DMS114 treated with DMSO at 0.1 percent for 48 hours (cell line): Measurements from ENCODE around the gene DGCR6L.
"Not testable (repeated sequence)": the region's sequence is repeated elsewhere in the genome, so short reads cannot be mapped to it uniquely, and the experiment has no call there.

Source experiments
- DNase-seq: peaks from one replicate; lab custom pipeline; 2025; ENCODE audit not compliant: unreplicated experiment; lab: John Stamatoyannopoulos, UW

DGCR6L gene

DNA sequence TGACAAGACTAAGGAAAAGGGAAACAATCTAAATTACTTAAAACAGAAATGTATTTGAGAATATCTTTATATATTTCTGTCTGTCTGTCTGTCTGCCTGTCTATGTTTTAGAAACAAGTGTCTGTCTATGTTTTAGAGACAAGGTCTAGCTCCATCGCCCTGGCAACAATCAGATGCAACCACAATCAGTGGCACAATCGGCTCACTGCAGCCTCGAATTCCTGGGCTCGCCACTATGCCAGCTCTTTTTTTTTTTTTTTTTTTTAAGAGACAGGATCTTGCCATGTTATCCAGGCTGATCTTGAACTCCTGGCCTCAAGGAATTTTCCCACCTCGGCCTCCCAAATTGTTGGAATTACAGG is 8.7 kb upstream of the DGCR6L start:
- DNase-seq = not testable (repeated sequence)

DNA sequence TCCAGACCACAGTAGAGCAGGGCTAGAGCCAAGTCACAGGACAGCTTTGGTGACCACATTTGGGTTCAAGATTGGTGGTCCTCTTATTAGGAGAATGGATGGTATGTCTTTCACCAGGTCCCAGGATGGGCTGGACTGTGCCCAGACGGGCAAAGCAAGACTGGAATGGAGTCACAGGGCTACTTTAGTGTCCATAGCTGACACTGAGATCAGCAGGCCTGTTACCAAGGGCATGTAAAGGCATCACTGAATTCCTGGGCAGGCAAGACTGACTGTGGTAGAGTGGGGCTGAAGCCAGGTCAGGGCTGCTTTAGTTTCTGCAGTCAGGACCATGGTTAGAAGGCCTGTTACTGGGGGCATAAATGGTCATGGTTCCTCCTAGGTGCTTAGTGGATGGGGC is 6.1 kb upstream of the DGCR6L start:
- not testable (repeated sequence) for DNase-seq

DNA sequence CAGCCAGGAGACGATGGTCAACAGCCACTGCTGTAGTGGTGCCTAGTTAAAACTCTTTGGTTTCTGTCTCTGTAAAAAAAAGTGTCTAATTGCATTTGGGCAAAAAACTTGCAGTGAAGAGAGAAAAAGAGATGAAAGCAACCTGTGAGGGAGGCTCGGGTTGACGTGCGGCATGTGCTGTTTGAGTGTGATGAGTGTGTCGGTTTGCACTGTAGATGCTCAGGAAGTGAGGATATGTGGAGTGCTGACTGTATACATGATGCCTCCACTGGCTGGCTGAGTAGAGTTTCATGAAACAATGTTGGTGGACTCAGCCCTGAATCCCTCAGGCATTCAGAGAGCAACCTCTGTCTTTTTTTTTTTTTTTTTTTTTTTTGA is 4.3 kb upstream of the DGCR6L start:
- no peak for DNase-seq

DNA sequence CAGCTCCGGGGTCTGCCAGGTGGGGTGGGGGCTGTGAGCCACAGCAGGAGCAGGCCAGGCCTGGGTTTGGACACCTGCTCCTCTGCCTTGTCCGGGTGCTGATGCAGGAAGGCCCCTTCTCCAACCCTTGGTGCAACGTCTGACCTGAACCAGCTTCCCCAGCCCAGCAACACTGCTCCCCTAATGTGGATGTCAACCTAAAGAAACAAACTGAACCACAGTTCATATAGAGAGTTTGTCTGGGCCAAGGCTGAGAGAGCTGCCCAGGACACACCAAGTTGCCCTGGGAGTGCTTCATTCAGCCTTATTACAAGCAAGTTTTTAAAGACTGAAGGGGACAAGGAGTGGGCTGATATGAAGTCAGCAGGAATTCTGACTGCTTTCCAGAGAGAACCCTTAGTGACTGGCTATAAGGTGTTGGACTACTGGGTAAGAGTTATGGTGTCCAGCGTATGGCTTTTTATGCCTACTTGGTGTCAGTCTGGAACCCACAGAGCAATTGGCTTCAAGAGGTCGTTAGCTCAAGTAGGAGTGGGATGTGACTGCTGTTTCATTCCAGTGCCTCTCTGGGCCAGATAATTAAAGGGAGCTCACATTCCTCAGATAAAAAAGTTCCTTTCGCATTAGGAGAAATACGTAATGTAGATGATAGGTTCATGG is 1.8 kb upstream of the DGCR6L start:
- DNase-seq = not testable (repeated sequence)

DNA sequence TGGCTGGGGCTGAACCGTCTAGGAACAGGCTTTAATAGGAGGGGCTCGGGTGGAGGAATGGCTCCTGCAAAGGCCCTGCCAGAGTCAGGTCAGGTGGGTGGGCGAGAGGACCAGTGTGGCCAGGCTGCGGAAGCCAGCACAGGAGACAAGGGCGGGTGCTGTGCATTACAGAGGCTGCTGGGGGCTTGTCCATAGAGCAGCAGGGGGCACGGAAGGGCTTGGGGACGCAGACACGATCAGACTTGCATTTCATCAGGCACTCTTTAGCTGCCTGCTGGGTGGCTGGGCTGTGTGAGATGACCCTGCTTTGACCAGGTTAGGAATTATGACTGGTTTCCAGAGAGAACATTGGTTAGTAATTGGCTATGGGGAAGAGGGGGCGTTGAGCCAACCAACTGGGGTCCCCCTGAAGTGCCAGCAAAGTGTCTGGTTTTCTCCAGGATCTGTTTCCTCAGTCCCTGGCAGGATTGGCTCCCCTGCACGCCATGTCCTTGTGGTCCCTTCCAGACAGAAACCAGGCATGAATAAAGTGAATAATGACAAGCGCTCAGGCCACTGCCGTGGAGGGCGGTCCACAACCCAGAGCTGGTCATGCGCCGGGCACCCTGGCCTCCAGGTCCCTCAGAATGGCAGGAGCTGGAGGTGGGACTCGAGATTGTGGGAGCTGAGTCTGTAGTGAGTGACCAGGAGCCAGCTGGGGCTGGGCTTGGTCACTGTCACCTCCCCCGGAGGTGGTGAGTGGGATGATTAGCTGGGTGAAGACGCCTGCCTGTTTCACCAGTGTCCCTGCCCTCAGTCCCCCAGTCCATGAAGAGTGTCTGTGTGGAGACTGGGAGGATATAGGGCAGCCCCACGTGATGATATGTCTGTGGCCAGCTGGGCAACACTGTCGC is 1.0 kb upstream of the DGCR6L start:
- DNase-seq = not testable (repeated sequence)

DNA sequence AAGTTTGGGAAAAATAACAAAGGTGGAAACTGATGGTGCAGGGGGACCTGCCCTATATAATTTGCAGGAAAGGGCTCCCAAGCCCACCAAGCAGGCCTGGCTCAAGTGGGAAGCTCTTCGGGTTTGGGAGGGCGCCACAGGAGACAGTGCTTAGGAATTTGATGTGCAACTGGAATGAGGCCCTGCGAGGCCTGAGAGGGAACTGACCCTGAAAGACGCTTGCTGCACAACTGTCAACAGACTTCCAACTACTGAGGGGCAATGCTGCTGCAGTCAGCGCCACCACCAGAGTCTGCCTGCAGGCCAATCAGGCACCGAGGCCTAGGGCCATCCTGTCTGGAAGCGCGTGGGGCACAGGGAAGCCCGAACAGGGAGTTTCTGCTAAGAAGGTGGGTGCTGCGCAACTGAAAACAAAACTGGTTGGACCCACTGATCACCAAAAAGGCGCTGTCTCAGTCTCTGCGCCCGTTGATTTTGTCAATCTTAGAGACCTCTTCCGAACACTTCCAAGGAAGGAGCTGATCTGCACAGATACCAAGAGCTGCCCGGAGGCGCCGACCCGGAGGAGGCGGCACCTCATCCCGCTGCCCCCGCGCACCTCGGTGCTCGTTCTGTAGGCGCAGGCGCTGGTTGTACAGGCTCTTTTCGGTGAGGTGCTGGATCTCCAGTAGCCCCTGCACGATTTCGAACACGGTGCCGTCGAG is 667 bp downstream of the DGCR6L start:
- no peak for DNase-seq

DNA sequence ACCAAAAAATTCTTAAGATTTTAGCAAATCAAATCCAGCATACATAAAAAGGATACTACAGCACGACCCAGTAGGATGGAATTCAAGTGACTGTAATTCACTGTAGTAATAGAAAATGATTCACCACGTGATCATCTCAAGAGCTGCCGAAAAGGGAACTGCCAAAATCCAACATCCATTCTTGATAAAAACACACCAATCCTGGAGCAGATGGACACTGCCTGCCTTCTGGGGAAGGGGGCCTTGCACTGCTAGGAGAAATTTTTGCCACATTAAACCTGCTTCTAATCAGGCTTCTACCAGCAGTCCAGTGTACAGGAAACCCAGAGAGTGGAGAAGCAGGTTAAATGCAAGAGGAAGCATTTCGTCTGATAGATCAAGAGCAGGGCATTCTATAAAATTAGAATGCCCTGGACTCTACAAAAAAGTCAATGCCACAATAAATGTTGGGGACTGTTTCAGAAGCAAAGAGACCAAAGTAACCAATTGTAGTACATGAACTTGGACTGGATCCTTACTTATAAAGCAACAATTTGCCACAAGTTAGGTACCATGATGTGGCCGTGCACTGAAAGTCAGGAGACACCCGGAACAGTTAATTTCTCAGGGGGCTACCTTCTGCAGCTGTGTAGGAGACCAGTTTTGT is 1.7 kb downstream of the DGCR6L start:
- DNase-seq = not testable (repeated sequence)

DNA sequence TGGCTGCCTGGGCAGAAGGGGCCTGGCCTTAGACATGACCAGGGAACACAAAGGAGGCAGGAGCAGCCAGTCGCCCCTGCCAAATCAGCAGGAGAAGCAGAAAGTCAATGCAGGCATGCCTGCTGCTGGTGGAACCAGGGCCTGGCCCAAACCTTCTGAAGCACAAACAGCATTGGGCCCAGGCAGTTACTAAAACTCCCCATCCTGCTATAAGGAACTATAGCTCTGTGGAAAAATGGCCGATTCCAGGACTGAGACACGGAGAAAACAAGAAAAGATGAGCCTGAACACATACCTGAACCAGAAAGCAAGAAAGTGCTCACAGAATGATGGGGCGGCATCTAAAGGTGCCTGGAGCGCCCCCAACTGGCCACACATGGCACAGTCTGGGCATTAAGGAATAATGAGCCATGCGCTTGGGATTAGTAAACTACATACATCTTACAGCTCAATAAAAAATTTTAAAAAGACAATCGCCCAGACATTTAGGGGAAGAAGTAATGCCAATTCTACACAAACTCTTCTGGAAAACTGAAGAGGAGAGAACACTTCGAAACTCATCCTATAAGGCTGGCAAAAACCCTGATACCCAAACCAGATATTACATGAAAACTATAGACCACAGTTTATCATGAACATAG is 2.3 kb downstream of the DGCR6L start:
- DNase-seq = not testable (repeated sequence)

DNA sequence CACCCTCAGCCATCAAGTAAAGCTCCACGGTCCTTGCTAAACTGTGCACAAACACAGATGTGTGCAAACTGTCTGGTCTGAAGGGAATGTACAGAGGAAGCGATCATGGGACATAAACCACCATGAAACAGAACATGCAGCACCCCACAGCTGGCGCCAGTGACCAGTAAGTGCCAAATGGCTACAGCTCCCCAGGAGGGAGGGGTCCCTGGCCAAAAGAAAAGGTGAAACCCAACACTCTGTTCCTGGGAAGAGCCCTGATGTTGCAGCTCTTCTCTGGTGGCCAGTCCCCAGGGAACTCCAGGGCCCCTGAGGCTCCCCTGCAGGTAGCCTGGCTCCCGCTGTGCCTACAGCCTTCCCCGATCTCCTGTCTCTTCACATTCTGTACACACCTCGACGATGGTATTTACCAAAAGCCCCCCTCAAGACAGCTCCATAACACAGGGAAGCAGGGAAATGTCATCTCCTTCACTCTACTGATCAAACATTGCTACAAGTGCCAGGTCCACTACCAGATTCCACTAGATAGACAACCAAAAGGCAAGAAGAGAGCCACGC is 2.9 kb downstream of the DGCR6L start:
- no peak for DNase-seq

DNA sequence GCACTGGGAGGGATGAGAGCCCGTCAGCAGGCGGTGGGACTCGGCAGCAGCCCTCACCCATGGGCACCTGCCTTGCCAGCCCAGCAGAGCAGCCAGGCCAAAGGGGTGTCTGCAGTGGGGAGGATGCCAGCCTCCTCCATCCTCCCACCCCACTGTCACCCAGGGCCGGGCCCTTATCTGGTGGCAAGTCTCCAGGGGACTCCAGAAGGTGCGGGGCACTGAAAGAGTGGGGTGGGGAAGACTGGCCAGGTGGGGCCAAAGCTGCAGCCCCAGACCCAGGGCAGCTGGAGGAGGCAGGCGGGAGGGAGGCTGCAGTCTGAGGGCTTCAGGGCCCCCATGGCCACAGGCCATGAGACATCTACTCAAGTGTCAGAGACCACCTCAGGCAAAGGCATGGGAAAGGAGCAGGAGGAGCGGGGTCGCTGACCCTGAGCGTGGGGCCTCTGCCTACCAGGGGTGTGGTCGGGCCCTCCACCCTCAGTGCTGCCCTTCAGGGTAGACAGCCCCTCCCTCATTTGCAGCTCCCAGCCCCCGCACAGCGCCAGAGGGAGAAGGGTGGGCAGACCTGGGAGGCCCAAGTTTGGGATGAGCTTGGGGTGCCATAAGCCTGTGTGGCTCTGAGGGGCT is 3.5 kb downstream of the DGCR6L start:
- DNase-seq = no peak

DNA sequence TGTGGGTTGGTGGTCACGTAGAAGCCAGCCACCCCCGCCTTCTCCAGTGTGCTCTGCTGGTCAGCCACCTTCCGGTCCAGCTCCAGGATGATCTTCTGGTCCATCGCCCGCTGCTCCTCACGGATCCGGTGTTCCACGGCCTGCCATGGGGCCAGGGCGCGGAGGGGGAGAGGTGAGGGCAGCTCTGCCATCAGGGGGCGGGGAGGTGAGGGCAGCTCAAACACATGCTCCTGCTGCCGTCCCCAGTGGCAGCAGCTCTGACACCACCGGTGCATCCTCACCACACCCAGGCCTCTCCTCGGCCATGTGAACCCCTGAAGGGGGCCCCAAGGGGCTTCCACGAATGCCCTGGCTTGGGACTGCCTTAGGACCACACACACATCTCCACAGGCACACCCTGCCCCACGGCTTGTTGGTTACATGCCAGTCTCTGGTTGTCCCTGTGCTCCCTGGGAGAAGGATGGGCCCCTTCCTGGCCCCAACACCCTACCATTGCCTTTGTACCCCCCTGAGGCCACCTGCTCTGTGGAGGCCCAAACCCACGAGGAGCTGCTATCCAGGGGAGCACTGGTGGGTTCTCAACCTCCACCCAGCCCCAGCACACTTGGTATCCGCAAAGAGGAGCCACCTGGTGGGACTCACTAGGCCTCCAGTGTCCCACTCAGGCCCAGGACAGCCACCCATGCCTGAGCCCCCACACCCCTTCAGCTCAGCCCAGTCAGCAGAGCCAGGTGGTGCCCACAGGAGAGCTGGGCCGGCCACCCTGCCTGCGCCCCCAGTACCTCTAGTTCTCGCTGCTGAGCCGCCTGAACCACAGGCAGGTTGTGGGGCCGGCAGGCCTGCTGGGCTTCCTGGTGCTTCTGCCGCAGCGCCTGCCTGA is 4.3 kb downstream of the DGCR6L start:
- DNase-seq = no peak

DNA sequence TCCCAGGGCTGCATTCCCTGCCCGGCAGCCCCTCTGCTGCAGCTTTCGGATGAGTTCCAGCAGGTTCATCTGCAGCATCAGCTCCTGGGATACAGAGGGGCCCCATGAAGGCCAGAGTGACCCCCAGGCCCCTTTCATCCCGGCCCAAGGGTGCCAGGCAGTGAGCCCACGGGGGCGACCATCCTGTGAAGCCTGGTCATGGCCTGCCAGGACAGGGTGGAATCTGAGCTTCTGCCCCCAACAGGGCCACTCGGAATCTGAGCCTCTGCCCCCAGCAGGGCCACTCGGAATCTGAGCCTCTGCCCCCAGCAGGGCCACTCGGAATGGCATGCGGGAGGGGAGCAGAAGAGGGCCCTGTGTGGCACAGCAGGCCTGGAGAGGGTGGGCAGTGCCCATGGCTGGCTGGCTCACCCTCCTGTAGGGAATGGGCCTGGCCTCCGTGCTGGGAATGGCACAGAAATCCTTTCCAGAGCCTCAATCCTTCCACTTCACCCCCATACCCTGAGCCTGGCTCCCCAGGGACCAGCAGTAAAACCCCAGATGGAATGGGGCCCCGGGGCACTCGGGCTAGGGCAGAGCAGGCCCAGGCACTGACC is 5.0 kb downstream of the DGCR6L start:
- not testable (repeated sequence) for DNase-seq

DNA sequence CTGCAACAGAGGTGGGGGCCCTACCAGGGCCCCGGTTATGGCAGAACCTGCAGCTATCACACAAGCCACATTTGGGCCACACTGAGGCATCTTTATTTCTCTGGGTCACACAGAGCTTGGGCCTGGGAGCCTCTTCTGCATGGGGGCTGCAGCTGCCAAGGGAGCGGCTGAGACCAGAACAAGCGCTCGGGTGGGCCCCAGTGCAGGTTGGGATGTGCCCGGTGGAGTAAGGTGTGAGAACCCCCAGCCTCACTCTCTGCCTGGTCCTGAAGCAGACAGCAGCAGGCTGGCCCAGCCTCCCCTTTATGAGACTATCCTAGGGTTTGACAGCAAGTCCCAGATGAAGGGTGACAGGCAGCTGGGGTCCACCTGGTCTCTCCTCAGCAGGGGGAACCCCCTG is 5.7 kb downstream of the DGCR6L start:
- DNase-seq = not testable (repeated sequence)

DNA sequence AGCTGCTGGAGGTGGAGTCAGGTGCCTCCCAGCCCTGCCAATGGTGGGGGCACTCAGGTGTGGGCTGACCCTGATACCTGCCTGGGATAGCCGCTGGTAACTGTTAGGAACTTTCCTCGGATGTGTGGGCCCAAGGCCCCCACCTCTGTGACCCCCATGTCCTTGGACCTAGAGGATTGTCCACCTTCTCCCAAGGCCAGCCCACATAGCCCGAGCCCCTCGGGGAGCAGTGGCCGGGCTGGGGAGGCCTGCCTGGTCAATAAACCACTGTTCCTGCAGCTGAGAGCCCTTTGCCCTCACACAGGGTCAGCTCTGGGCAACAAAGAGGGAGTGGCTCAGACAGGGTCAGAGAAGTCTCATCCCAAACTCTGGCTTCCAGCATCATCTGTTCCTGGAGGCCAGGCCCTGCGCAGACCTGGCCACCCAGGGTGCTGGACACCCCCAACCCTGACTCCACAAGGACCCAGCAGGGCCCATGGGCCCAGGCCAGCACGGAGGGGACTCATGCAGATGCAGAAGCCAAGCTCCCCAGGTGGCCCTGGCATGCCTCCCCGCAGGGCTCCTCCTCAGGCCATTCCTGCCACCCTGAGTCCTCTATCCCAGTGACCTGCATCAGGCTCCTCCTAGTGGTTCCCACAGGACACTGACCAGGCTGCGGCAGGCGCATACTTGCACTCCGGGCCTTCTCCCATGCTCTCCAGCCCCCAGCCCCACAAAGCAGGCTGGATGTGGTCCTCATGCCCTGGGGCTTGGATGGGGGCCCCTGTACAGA is 6.4 kb downstream of the DGCR6L start:
- not testable (repeated sequence) for DNase-seq

DNA sequence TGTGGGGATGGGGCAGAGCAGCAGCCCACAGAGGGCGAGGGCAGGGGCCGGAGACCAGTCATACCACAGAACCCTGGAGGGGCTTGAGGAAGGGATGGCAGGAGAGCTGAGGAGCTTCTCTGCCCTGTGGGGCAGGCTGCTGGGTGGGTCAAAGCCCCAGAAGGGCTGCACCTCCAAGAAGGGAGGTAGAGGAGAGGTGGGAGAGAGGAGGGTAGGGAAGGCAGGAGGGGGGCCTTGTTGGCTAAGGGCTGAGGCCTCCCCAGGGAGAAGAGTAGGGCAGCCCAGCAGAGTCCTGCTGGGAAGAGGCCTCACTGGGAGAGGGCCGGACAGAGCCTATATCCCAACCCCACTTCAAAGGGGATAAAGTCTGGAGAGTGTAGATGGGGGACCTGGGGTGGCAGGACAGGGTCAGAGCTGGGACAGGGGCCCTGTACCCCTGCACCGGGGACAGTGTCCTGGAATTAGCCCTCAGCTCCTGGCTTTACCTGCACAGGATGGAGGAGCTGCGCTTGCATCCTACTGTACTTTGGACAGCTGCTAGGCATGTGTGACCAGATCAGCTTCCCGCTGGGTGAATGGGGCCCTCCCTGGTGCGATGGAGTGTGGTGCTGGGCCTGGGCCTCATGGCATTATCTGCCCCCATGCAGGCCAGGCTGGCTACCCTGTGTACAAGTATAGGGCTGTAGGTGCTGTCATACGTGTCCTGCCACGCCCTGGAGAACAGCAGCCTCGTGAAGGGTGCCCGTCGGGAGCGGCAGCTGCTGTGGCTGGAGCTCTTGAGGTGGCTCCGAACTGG is 7.3 kb downstream of the DGCR6L start:
- DNase-seq = no peak

DNA sequence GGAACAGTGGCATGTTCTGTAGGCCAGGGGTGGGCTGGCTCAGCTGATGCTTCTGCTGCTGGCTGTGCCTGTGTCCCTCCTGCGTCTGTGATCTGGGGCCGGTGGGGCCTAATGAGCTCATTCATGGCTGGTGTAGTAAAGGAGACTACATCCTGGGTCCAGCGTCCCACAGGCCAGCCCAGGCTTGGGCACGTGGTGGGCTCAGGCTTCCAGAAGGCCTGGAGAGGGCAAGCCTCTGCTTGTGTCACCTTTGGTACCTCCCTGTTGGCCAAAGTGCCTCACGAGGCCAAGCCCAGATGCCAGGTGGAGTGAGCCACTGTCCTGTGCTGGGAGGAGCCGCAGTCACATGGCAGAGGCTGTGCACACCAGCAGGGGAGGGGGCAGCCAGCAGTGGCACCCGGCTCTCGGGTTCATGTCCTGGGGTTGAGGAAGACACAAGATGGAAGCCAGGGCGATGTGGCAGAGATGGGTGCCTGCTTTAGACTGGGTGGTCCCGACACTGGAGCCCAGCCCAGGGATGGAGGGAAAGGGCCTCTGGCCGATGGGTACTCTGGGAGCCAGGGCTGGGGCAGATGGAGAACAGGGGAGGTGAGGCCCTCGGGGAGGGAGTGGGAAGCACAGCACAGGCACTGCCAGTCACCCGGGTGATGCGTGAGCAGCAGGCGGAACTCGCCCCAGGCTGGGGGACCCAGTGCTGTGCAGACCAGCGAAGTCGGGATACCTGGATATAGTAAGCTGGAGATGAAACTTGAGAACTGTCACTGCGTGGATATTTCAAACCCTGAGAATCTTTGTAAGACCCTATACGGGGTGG is 8.4 kb downstream of the DGCR6L start:
- DNase-seq = not testable (repeated sequence)
